NCI-H526 treated with DMSO at 0.1 percent for 48 hours (cell line): ENCODE results near the gene NPBWR2.
A peak's percentile ranks its signal among the peaks of the same experiment; 100 is the strongest.

Experiments used
- DNase-seq: peaks from one replicate; lab custom pipeline; 2025; lab: John Stamatoyannopoulos, UW

The NPBWR2 gene

GRCh38 chr20:64083804-64084684, 23.3 kb downstream of the NPBWR2 start, which contains the start of gene LKAAEAR1:
LKAAEAR1 (minus strand) TSS chr20:64084398; CDS start chr20:64084219, 179 bp downstream.
- DNase-seq = no peak

GRCh38 chr20:64083378-64083803, 24.0 kb downstream of the NPBWR2 start:
- DNase-seq = peak; percentile 56

DNA sequence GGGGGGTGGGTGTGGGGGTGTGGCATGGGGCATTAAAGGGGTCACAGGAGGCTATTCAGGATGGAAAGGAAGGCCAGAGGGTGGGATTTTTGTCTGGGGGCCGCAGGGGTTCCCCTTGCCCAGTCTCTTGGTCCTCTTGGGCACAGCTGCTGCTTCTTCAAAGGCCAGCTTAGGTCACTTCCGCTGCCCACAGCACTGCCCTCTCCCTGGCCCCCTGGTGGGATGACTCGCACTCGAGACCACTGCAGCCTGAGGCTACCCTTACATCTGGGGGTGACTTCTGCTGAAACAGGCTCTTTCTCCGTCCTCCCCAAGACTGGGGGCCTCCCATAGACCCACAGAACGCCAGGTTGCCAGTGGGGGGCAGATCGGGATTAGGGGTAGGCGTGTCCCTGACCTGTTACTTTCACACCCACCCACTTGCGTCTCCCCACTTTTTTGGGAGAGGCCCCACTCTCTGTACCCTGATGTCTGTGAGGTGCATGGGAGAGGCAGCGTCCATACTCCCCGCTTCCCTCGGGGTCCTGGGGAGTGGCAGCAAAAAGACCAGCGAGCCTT, 24.5 kb downstream of the NPBWR2 start:
- DNase-seq = no peak

GRCh38 chr20:64082126-64082731, 25.1 kb downstream of the NPBWR2 start:
- DNase-seq = no peak

DNA sequence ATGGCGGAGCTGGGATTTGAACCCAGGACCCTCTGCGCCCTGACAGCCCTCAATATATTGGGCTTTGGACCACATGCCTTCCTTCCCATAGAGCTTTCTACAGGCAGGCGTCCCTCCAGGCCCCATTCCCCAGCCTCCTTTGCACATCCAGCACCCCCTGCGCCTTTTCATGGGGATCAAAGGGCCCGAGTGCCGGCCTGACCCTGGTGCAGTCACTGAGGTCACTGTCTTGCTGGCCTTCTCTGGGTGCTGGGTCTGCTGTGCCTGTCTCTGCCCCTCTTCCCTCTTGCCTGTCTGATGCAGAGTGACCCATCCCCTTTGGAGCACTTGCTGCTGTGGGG, 25.8 kb downstream of the NPBWR2 start:
- no peak for DNase-seq

DNA sequence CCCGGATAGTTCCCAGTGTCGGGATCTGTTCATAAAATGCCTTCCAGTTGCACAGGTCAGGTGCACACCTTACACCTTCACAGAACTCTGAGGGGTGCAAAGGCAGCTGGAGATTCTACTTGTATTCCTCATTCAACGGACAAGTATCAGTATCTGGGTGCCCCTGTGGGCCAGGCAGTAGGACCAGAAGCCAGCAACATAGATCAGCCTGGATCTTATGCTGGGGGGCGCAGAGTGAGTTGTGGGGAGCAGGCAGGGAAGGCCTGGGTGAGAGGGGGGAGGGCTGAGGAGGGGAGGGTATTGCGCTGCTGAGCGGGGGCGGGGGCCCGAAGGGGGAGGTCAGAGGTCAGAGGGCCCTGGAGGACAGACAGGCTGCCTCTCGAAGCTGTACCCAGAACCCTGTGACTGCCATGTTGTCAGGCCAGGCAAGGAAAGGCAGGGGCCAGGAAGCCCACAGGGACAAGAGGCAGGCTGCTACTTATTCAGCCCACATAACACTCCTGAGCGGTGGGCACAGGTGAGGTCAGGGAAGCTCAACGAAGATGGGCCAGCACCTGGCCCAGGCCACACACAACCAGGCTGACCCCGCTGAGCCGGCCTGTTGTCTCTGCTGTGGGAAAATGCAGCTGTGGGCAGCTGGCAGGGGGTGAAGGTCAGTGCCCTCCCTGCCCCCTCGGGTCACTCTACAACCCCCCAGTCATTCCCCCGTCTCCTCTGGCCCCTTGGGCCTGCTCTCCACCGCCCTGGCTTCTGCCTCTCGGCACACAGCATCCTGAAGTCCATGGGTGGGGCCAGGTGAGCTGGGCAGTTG, 26.3 kb downstream of the NPBWR2 start:
- DNase-seq = no peak

GRCh38 chr20:64080013-64080812, 27.2 kb downstream of the NPBWR2 start, which contains the start of gene OPRL1:
OPRL1 (plus strand) TSS chr20:64080082; CDS start chr20:64092721, 12,639 bp downstream.
- no peak for DNase-seq

DNA sequence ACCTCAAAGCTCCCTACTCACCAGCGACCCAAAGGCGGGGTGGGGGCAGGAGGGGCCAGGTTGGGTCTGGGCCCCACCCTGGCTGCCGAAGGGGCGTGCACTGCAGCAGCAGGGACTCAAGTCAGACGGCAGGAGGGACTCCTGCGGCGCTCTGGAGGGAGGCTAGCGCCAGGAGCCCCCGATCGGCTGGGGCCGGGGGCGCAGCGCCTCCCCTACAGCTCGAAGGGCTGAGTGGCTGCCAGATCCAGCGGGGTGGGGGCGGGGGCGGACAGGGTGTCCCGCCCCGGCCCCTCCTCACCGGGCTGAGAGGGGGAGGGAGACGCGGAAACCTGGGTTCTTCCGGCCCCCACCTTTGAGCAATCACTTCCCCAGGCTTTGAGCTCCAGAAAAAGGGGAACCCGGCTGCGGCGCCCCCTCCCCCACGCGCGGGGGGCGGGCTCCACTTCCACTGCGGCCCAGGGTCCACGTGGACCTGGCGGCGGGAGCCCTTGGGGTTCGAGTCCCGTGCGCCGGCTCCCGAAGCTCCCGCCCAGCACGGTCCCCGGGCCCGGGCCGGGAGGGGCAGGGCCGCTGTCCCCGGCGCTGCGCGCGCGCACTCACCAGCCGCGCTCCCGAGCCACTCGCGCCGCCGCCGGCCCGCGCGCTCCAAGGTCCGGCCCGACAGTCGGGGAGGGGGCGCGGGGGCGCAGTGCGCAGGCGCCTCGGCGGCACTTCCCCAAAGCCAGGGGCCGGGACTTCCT, 27.9 kb downstream of the NPBWR2 start, which contains the start of gene RGS19:
Gene RGS19, minus strand, starts transcription at position 246 of the 740 bp plus-strand sequence. CDS start 2,632 bp downstream, outside the sequence.
- DNase-seq = peak; percentile 55

DNA sequence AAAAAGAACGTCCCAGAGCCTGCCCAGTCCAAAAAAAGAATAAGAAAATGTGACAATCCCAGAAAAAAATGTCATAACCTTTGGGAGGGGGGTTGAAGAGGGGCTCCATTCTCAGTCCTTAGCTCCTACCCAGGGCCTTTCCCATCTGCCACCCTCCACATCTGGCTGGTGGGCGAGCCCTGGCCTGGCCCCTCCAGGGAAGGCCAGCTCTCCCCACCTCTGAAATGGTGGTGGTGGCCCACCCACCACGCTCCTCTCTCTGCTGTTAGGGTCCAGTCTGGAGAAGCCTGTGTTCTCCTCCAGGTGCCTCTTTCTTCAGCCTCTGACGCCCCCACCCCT, 28.5 kb downstream of the NPBWR2 start:
- no peak for DNase-seq

- DNase-seq = no peak
Measured at GRCh38 chr20:64077876-64078551, 29.4 kb downstream of the NPBWR2 start.

DNA sequence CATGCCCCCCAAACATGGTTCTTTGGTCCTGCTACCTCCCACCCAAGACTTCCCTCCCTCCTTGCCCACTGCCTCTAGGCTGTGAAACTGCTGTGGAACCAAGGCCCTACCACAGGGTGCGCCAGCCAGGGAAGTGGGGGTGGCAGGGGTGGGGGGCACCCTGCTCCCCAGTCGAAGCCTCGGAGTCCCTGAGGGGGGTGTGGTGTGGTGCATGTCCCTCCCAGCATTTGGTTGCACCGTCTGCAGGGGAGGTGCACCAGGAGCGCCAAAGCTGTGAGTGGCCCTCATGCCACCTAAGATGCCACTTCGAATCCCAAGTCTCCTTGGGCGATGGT, 29.9 kb downstream of the NPBWR2 start:
- DNase-seq = no peak

DNA sequence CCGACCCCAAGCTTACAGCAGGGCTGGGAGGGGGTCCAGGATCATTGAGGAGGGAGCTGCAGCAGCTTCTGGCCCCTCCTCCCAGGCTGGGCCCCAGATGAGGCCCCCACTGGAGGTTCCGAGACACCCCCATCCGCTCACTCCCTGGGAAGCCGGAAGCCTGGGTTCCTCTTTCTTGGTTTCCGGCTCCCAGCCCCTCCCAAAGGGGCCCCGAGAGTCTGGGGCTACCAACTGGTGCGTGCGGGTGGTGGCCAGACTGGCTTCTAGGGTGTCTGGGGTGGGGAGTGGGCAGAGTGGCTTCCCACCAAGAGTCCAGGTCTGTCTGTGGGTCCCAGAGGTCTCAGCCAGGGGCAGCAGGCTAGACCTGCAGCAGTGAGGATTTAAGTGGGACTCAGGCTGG, 30.3 kb downstream of the NPBWR2 start:
- DNase-seq = no peak

- no peak for DNase-seq
Measured at GRCh38 chr20:64076061-64076997, 31.0 kb downstream of the NPBWR2 start.

DNA sequence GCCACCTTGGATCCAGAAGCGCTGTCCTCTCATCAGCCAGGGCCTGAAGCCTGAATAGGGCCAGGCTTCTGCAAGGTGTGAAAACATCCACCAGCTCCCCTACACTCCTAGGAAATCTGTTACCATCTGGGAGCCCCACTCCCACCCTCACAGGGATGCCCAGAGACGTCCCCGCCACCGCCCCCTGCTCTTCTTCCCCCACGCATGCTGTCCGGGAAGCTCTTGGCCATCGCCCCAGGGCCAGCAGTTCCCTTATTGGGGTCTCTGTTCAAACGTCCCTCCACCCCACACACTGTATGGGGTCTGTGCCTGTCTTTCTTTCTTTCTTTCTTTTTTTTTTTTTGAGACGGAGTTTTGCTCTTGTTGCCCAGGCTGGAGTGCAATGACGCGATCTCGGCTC, 31.8 kb downstream of the NPBWR2 start:
- no peak for DNase-seq

DNA sequence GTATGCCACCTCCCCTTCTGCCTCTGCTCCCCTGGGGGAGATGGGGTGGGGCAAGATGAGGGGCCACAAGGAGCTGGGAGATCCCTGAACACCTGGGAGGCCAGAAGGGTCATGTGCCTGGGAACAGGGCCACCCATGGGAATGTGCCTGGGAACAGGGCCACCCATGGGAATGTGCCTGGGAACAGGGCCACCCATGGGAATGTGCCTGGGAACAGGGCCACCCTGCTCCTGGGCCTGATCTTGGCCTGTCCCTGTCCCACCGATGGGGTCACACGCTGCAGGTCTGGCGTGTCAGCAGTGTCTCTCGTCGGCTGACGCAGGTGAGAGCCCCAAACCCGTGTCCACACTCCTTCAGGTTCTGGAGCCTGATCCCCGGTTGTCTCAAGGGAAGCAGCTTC, 32.4 kb downstream of the NPBWR2 start:
- DNase-seq = no peak

- no peak for DNase-seq
Measured at GRCh38 chr20:64074184-64074789, 33.1 kb downstream of the NPBWR2 start.

GRCh38 chr20:64073476-64074183, 33.7 kb downstream of the NPBWR2 start:
- DNase-seq = no peak

- no peak for DNase-seq
Measured at GRCh38 chr20:64072498-64073063, 34.8 kb downstream of the NPBWR2 start.
